Endothelial cell of hepatic sinusoid (primary cell): ENCODE results near the gene SLC37A3.

ENCODE experiments used
- in situ Hi-C: cut with HindIII; loops from 2 replicates; pipeline ENCODE4 v1.10.0; 2017; ENCODE audit warnings: low sequenced_read_pairs

SLC37A3 gene

GRCh38 chr7:140402178-140402835 is 4.0 kb upstream of the SLC37A3 start:
- in situ Hi-C loops: no loop called here

- in situ Hi-C loops: no loop called here
These were observed 2.1 kb upstream of the SLC37A3 start for GRCh38 chr7:140400381-140400780.

- in situ Hi-C loops: no loop called here
These were observed 491 bp upstream of the SLC37A3 start for GRCh38 chr7:140398821-140399220.

- in situ Hi-C loops: no loop called here
These were observed 4.5 kb downstream of the SLC37A3 start for GRCh38 chr7:140393756-140394306.

- in situ Hi-C loops: no loop called here
These were observed 6.7 kb downstream of the SLC37A3 start for GRCh38 chr7:140391634-140392033.

GRCh38 chr7:140390466-140391190 is 7.7 kb downstream of the SLC37A3 start:
- in situ Hi-C loops: no loop called here

- in situ Hi-C loops: no loop called here
These were observed 8.3 kb downstream of the SLC37A3 start for GRCh38 chr7:140390034-140390433.

- in situ Hi-C loops: no loop called here
These were observed 8.9 kb downstream of the SLC37A3 start for GRCh38 chr7:140389445-140389844.

- in situ Hi-C loops: no loop called here
These were observed 13.3 kb downstream of the SLC37A3 start for GRCh38 chr7:140384894-140385545.

GRCh38 chr7:140383954-140384713 is 14.2 kb downstream of the SLC37A3 start:
- in situ Hi-C loops: no loop called here

GRCh38 chr7:140375892-140376730 is 22.2 kb downstream of the SLC37A3 start:
- in situ Hi-C loops: no loop called here

GRCh38 chr7:140375323-140375722 is 23.0 kb downstream of the SLC37A3 start:
- in situ Hi-C loops: no loop called here

- in situ Hi-C loops: no loop called here
These were observed 29.0 kb downstream of the SLC37A3 start for GRCh38 chr7:140369294-140369693.

- in situ Hi-C loops: no loop called here
These were observed 30.8 kb downstream of the SLC37A3 start for GRCh38 chr7:140367528-140367927.

- in situ Hi-C loops: no loop called here
These were observed 33.5 kb downstream of the SLC37A3 start for GRCh38 chr7:140364819-140365218.

GRCh38 chr7:140360697-140361229 is 37.6 kb downstream of the SLC37A3 start:
- in situ Hi-C loops: no loop called here

- in situ Hi-C loops: no loop called here
These were observed 39.8 kb downstream of the SLC37A3 start for GRCh38 chr7:140358412-140359051.

GRCh38 chr7:140358024-140358411 is 40.3 kb downstream of the SLC37A3 start:
- in situ Hi-C loops: no loop called here

GRCh38 chr7:140350056-140350455 is 48.3 kb downstream of the SLC37A3 start:
- in situ Hi-C loops: no loop called here
